GM18858 (cell line): ENCODE data around the gene CD300A.

ENCODE experiments used
- ATAC-seq: cut with Tn5 transposase; IDR thresholded peaks from one replicate; pipeline ENCODE4 v1.9.1; 2021; ENCODE audit not compliant: unreplicated experiment

CD300A gene

GRCh38 chr17:74439691-74440567 lies 26.5 kb upstream of the CD300A start:
- ATAC-seq = no peak

- no peak for ATAC-seq
Observed at GRCh38 chr17:74441537-74441936, 24.9 kb upstream of the CD300A start.

GRCh38 chr17:74442291-74442669 lies 24.2 kb upstream of the CD300A start:
- ATAC-seq = no peak

GRCh38 chr17:74442670-74443515 lies 23.5 kb upstream of the CD300A start:
- no peak for ATAC-seq

- ATAC-seq = no peak
Observed at GRCh38 chr17:74443516-74444296, 22.7 kb upstream of the CD300A start.

GRCh38 chr17:74444406-74444805 lies 22.0 kb upstream of the CD300A start:
- no peak for ATAC-seq

GRCh38 chr17:74445158-74445557 lies 21.3 kb upstream of the CD300A start:
- no peak for ATAC-seq

- no peak for ATAC-seq
Observed at GRCh38 chr17:74446551-74447500, 19.6 kb upstream of the CD300A start.

GRCh38 chr17:74447628-74448159 lies 18.7 kb upstream of the CD300A start:
- ATAC-seq = no peak

GRCh38 chr17:74448756-74449155 lies 17.7 kb upstream of the CD300A start:
- no peak for ATAC-seq

- no peak for ATAC-seq
Observed at GRCh38 chr17:74449306-74449705, 17.1 kb upstream of the CD300A start.

GRCh38 chr17:74449773-74450172 lies 16.7 kb upstream of the CD300A start:
- ATAC-seq = no peak

- ATAC-seq = no peak
Observed at GRCh38 chr17:74450231-74450630, 16.2 kb upstream of the CD300A start.

- no peak for ATAC-seq
Observed at GRCh38 chr17:74450925-74451403, 15.5 kb upstream of the CD300A start.

- no peak for ATAC-seq
Observed at GRCh38 chr17:74451557-74451956, 14.9 kb upstream of the CD300A start.

- ATAC-seq = no peak
Observed at GRCh38 chr17:74452033-74452840, 14.2 kb upstream of the CD300A start.

- no peak for ATAC-seq
Observed at GRCh38 chr17:74452841-74453661, 13.4 kb upstream of the CD300A start.

- ATAC-seq = no peak
Observed at GRCh38 chr17:74453665-74454196, 12.7 kb upstream of the CD300A start.
